Stimulated activated CD4-positive, alpha-beta T cell treated with anti-CD3 and anti-CD28 coated beads, Interleukin-2, amount 100 ng/mL, for 48 hours (primary cell): ENCODE measurements around the gene AMPH.
"Not testable (repeated sequence)": the region's sequence is repeated elsewhere in the genome, so short reads cannot be mapped to it uniquely, and the experiment has no call there.

Source experiments
- DNase-seq, 2 donors: peaks; one replicate each; pipeline ENCODE4 v3.0.0-alpha.2; 2020

Gene AMPH

DNA sequence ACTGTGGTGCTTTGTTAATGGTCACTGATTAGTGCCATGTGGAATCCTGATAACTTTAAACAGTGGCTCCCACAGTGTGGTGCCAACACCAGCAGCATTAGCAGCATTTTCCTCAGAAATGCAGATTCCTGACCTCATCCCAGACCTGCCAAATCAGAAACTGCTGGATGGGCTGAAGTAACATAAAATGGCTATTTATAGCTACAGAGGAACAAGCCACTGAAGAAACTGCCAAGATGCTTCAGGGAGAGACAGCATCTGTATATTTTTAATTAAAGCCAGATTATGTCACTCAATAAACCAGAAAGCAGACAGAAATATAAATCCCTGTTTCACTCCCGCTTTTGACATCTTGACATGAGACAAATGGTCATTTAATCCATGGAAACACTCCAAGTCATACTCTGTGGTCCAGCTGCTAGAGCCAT, 178.5 kb downstream of the AMPH start:
- no peak for DNase-seq

- no peak for DNase-seq
Observed at GRCh38 chr7:38451840-38452239, 179.3 kb downstream of the AMPH start.

DNA sequence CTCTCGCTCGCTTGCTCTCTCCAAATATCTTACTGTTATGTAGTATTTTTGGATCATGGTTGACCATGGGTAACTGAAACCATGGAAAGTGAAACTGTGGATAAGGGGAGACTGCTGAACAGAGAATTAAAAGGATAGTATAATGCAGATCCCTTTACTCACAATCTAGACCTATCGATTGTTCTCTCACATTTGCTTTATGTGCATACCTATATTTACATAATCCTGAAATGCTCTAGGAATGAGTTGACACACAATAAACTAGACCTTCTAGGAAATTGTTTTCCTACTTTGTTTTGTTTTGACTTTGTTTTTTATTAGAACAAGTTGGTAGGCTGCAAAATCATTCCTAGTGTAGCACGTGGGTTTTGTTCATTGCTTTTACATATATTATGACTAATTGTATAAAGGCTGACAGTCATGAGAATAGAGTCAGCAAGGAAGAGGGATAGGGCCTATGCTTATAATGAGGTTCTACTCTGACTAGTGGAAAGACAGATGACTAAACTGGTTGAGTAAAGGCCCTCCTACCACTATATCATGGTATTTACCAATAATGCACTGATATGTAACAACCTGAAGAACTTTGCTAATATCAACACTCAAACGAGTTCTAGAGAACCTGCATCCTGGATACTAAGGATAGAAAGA, 182.5 kb downstream of the AMPH start:
- DNase-seq = no peak

DNA sequence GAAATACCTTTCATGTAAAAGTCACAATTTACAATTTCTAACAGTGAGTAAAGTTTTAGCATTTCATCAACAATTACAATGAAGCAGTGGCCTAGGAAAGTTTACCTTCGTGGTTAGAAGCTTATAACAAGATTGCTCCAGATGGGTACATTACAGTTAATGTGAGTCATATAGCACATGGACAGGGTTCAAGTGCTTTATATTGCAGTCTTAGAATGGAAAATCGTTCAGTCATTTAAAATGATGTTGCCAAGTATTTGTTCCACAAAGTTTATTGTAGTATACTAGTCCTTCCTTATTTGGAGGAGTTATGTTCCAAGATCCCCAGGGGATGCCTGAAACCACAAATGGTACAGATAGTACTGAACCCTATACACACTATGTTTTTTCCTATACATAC, 183.1 kb downstream of the AMPH start:
- no peak for DNase-seq

DNA sequence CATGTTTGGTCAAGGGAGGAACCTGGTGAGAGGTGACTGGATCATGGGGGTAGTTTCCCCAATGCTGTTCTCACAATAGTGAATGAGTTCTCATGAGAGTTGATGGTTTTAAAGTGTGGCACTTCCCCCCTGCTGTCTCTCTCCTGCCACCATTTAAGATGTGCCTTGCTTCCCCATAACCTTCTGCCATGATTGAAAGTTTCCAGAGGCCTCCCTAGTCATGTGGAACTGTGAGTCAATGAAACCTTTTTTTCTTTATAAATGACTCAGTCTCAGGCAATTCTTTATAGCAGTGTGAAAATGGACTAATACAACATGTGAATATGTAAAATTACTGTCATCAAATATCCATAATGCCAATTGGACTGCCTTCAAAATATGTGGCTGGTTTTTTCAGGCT, 192.2 kb downstream of the AMPH start:
- DNase-seq = no peak

DNA sequence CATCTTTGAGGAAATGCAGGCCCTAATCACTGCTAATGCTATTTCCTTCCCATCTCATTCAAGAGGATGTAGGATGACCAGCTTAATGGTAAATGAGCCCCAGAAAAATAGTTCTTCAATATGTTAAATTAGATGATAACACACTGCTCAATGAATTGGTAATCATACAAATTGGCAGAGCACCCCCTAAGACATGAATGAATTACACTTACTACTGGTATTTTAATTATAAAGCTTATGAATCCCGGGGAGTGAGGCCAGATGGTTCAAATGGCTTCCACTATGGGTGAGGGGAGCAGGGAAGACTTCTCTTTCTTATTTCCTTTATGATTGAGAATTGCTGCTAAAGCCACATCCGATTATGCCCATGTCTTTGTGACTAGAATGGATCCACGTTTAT, 198.5 kb downstream of the AMPH start:
- DNase-seq = no peak

- DNase-seq = no peak
Observed at GRCh38 chr7:38432080-38432479, 199.1 kb downstream of the AMPH start.

GRCh38 chr7:38429057-38429456, 202.1 kb downstream of the AMPH start:
- DNase-seq = no peak

- no peak for DNase-seq
Observed at GRCh38 chr7:38428041-38428440, 203.1 kb downstream of the AMPH start.

DNA sequence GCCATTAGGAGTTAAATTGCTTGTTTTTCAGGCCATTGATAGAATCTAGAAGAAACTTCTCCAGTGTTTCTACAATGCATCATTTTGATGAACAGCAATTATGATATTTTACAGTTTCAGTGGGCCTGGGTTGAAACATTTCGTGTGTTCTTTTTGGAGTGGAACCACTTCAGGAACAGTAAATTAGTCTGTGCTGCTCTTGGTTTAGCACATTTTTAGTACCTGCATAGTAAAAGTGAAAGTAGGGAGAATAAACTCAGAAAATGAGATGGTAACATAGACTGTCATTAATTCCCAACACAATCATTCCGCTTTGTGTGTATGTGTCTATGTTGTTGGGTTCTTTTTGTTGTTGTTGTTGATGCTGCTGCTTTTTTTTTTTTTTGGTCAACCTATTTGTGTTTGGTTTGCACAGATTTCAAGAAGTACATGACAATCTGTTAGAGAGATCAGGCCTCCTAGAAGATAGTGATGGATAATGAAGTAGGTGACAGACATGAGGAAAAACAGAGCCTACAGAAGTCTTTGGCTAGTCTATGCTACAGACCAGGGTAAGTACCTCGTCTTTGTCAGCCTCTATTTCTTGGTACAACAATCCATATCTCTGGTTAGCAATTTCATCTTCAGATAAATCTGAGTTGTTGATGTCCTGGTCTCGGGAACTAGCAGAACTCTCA, 203.8 kb downstream of the AMPH start:
- DNase-seq = no peak

- no peak for DNase-seq
Observed at GRCh38 chr7:38425509-38425908, 205.7 kb downstream of the AMPH start.

GRCh38 chr7:38424750-38425463, 206.3 kb downstream of the AMPH start:
- DNase-seq = no peak

DNA sequence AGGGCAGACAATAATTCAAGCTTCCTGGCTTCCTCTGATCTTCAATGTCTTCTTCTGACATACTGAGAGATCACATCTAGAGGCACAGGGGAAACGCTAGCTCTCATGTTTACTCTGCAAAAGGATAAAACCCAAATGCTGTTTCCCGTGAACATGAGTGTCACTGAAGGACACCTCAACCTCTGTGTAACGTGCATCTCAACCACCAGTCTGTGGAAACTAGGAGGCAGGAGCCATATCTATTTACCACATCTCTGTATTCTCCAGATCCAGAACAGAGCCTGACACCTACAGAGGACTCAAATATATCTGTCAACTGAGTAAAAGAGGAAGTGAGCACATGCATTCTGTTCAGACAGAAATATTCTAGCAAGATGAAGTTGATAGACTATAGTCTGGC, 217.4 kb downstream of the AMPH start:
- DNase-seq = no peak

DNA sequence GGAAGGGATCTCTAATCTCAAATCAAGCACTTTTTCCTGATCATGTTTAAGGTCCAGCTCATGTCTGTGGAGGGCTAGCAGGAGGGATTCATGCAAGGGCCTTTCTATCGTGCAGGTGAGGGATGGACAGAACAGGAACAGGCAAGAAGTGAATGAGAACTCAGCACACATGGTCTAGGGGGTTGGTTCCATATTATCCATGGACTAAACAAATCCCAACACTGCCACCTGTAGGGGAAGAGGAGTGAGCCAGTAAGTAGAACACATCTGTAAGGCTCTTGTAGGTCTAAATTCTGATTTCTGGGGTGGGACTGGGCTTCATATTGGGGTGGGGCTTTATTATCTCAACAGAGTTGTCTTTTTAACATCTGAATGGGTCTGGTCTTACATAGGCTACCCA, 219.8 kb downstream of the AMPH start:
- DNase-seq = no peak

DNA sequence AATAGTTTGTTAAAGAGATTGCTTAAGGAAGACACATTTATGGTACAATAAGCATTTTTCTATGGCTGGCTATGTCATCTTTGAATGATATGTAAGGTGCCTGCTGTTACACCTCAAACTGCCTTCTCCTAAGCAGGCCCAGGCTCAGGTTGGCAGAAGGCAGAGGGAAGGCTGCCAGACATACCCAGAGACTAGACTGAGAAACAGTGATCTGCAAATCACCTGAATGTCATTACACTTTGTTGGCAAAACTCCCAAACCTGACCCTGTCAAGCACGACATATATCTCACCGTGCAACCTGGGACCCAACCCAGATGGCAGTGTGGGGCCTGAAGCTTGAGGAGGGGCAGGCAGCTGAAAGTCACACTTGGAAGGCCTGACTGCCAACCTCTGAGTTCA, 221.1 kb downstream of the AMPH start:
- no peak for DNase-seq

- DNase-seq = no peak
Observed at GRCh38 chr7:38409531-38409930, 221.6 kb downstream of the AMPH start.

GRCh38 chr7:38398725-38399321, 232.3 kb downstream of the AMPH start:
- DNase-seq = peak; percentile 41 to 52

DNA sequence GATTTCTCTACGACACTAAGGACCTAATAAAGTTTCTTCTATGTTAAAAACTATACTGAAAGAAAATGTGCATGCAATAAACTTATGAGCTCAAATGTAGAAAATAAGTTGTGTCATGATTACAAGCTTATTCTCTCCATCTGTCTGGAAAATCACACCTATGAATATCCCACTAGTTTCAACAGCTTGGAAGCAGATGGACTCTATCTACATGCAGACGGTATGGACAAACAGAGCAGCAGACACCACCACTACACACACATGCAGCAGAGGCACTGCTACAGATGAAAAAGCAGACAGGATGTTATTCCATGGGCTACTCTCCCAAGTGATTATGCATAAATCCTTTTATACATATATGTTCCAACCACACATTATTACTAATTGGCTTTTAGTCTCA, 234.3 kb downstream of the AMPH start:
- DNase-seq = no peak

GRCh38 chr7:38395921-38396552, 235.1 kb downstream of the AMPH start:
- DNase-seq = not testable (repeated sequence)

- DNase-seq = no peak
Observed at GRCh38 chr7:38394660-38395059, 236.5 kb downstream of the AMPH start.

DNA sequence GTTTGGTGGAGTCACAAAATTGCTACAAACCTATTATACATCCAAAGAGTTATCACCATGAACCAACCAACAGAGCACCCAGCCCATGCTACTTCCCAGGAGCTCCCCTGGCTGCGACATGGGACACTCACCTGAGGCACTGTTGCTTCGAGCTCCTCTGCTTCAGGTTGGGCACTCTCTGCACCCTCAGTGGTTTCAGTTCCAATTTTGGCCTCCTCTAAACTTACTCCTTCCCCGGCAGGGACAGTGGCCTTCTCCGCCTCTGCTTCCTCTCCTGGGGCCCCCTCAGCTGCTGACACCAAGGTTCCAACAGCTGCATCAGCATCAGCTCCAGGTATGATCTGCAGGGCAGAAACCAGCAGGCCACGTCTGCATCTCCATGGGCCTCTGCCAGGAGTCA, 237.3 kb downstream of the AMPH start:
- no peak for DNase-seq

- no peak for DNase-seq
Observed at GRCh38 chr7:38391751-38392150, 239.4 kb downstream of the AMPH start.

DNA sequence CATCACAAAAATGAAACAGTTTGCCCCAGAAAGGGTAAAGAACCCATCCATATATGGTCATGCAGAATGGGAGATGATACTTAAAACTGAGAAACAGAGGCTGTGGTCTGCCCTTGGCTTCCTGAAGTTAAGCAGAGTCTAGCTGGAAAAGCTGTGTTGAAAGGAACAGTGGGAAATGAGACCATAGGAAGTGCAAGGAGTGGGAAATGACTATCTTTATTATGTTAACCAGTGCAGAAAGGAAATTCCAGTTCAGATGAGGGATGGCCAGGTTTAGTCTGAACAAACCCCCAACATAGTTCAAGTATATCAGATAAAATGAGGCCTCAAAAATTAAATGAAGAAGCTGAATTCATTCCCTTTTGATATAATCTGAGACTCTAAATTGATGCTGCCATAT, 245.5 kb downstream of the AMPH start:
- no peak for DNase-seq
